ENCODE results near the gene JARID2.

- TF ChIP-seq POLR2AphosphoS5 (IDR thresholded peaks at IDR 0.05; ENCODE audit: borderline replicate concordance, low read depth, low read length) (no peak), EZH2 (IDR thresholded peaks at IDR 0.05) (no peak)
Observed at GRCh38 chr6:15546591-15546990, 300.7 kb downstream of the JARID2 start.
